PFSK-1 (cell line): ENCODE measurements around the gene TOE1.

Source experiments
- POLR2AphosphoS5 ChIP-seq: IDR thresholded peaks from 2 replicates; pipeline ENCODE4 v1.6.1; 2012; ENCODE audit warnings: low read depth, mild to moderate bottlenecking, control low read depth, low read length, moderate library complexity
- SIN3A ChIP-seq: IDR thresholded peaks from 2 replicates; pipeline ENCODE4 v1.6.1; 2012; ENCODE audit warnings: mild to moderate bottlenecking, low read length, moderate library complexity, borderline replicate concordance; ENCODE audit not compliant: insufficient read depth
- TAF1 ChIP-seq: IDR thresholded peaks from 2 replicates; pipeline ENCODE4 v1.6.1; 2012; ENCODE audit warnings: low read length, control low read depth, borderline replicate concordance; ENCODE audit not compliant: insufficient read depth
- TF ChIP-seq, protein P1 (sequence below), 2 experiments: IDR thresholded peaks; 2 replicates each; pipeline versions ENCODE4 v1.6.1 to v1.8.0; 2011 to 2012; ENCODE audit warnings: low read depth in 2 of 2, low read length in 2 of 2, control low read depth in 1 of 2, inconsistent platforms in 1 of 2, mild to moderate bottlenecking in 1 of 2, moderate library complexity in 1 of 2; ENCODE audit not compliant: insufficient read depth in 1 of 2

DNA sequence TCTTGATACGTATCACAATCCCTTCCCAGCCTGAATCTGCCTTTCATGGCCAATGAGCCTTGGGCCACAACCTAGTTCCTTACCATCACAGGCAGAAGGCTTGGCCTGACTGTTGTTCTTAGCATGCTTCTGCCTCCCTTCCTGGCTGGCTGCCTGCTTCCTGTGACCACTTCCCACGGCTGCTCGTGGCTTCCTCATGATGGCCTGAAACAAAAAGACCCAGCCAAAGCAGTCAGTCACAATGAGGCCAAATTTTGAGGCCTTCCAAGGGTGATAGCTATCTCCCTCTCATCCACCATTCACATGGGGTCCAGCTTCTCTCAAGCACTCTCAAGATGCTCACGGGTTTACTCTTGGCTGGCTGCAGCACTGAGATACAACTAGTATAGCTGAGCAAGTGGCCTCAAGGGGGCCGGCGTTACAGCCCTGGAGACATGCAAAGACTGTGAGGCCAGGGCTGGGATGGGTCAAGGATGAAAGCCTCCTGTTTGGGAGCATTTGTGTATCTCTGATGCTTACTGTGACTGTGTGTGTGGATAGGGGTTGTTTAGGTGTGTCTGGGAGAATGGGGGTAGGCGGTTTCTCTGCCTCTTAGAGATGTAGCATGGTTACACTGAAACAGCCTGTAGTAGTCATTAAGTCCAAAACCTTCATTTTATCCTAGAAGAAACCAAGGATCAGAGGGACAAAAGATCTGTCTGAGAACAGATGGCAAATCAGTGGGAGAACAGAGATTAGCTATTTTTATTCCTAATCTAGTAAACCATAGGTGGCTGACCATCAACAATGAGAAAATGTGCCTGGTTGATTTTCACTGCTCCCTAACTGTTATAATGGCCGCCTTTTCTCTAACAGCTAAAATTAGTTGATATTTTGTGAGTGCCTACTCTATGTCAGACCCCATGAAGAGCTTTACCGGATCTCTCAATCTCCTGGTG lies 5.4 kb upstream of the TOE1 start:
- no peak for TF ChIP-seq POLR2AphosphoS5
- TF ChIP-seq TAF1: no peak
- TF ChIP-seq, protein P1, sequence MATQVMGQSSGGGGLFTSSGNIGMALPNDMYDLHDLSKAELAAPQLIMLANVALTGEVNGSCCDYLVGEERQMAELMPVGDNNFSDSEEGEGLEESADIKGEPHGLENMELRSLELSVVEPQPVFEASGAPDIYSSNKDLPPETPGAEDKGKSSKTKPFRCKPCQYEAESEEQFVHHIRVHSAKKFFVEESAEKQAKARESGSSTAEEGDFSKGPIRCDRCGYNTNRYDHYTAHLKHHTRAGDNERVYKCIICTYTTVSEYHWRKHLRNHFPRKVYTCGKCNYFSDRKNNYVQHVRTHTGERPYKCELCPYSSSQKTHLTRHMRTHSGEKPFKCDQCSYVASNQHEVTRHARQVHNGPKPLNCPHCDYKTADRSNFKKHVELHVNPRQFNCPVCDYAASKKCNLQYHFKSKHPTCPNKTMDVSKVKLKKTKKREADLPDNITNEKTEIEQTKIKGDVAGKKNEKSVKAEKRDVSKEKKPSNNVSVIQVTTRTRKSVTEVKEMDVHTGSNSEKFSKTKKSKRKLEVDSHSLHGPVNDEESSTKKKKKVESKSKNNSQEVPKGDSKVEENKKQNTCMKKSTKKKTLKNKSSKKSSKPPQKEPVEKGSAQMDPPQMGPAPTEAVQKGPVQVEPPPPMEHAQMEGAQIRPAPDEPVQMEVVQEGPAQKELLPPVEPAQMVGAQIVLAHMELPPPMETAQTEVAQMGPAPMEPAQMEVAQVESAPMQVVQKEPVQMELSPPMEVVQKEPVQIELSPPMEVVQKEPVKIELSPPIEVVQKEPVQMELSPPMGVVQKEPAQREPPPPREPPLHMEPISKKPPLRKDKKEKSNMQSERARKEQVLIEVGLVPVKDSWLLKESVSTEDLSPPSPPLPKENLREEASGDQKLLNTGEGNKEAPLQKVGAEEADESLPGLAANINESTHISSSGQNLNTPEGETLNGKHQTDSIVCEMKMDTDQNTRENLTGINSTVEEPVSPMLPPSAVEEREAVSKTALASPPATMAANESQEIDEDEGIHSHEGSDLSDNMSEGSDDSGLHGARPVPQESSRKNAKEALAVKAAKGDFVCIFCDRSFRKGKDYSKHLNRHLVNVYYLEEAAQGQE (IDR thresholded peaks at IDR 0.05; ENCODE audit: insufficient read depth in 1 of 2, low read depth in 2 of 2, low read length in 2 of 2): no peak
- TF ChIP-seq SIN3A: no peak
